ENCODE measurements around the gene C10orf90. TPM values are rescaled to one million over a fixed set of nuclear protein-coding genes. Genes with fewer than 3 reads are reported as not detected.

C10orf90 gene
- polyA plus RNA-seq, 3 donors: not detected

GRCh38 chr10:126465771-126466170 is 204.7 kb downstream of the C10orf90 start:
- TF ChIP-seq CTCF (IDR thresholded peaks at IDR 0.05): no peak
- Mint-ChIP-seq H3K27me3 (ENCODE audit: low read depth in 3 of 3) (peaks cover 2 to 8% (median 6%) of the 10 kb centered on the region in 3 donors), H3K9me3 (peaks cover 0 to 2% (median 0%) of the 10 kb centered on the region in 7 donors), H3K4me1 (no peaks in the 10 kb centered on the region), H3K4me3 (no peak overlapping the region), H3K36me3 (no peaks in the 10 kb centered on the region), H3K27ac (no peak overlapping the region)
- Histone ChIP-seq H2AFZ (ENCODE audit: insufficient read depth, low read depth, low read length, poor library complexity, severe bottlenecking) (no peak overlapping the region), H3K36me3 (replicated peaks in 1 of 2; ENCODE audit: control insufficient read depth in 1 of 2, insufficient read depth in 2 of 2, low read length in 2 of 2) (no peaks in the 10 kb centered on the region), H3K79me2 (ENCODE audit: insufficient read depth, low read length) (no peaks in the 10 kb centered on the region), H3K9ac (ENCODE audit: insufficient read depth, low read length, poor library complexity, severe bottlenecking) (no peak overlapping the region), H3K9me3 (replicated peaks in 1 of 2; ENCODE audit: control insufficient read depth in 1 of 2, insufficient read depth in 1 of 2, low read length in 2 of 2) (no peaks in the 10 kb centered on the region), H3K27ac (ENCODE audit: low read depth in 1 of 2, low read length in 2 of 2) (no peak overlapping the region), H3K4me2 (replicated peaks; ENCODE audit: extremely low read depth, low read length, poor library complexity, severe bottlenecking) (no peak overlapping the region), H3K4me3 (replicated peaks in 1 of 3; ENCODE audit: low read depth in 2 of 3, low read length in 3 of 3) (no peak overlapping the region), H3K4me1 (ENCODE audit: control insufficient read depth in 1 of 2, insufficient read depth in 2 of 2, low read length in 2 of 2) (no peaks in the 10 kb centered on the region), H4K20me1 (ENCODE audit: insufficient read depth, low read length) (no peaks in the 10 kb centered on the region), H3K27me3 (ENCODE audit: control insufficient read depth in 2 of 2, insufficient read depth in 2 of 2, low read length in 2 of 2) (no peaks in the 10 kb centered on the region)
- intact Hi-C loops (cut with micrococcal nuclease): no loop called here
- WGBS (ENCODE audit: insufficient coverage): no CpG with 5 or more reads among the region's 1 CpG
- DNase-seq: no peak

GRCh38 chr10:126463286-126463685 is 207.2 kb downstream of the C10orf90 start:
- intact Hi-C loops (cut with micrococcal nuclease): no loop called here
- no peak overlapping the region for H3K27ac Mint-ChIP-seq
- no peak for TF ChIP-seq CTCF (IDR thresholded peaks at IDR 0.05)
- H3K4me1 Mint-ChIP-seq: no peaks in the 10 kb centered on the region
- no peaks in the 10 kb centered on the region for H4K20me1 ChIP-seq (ENCODE audit: insufficient read depth, low read length)
- no peaks in the 10 kb centered on the region for H3K36me3 Mint-ChIP-seq
- no peak overlapping the region for H3K27ac ChIP-seq (ENCODE audit: low read depth in 1 of 2, low read length in 2 of 2)
- no peaks in the 10 kb centered on the region for H3K27me3 ChIP-seq (ENCODE audit: control insufficient read depth in 2 of 2, insufficient read depth in 2 of 2, low read length in 2 of 2)
- H3K4me2 ChIP-seq (replicated peaks; ENCODE audit: extremely low read depth, low read length, poor library complexity, severe bottlenecking): no peak overlapping the region
- peaks cover 0 to 2% (median 0%) of the 10 kb centered on the region in 7 donors for H3K9me3 Mint-ChIP-seq
- H3K36me3 ChIP-seq (replicated peaks in 1 of 2; ENCODE audit: control insufficient read depth in 1 of 2, insufficient read depth in 2 of 2, low read length in 2 of 2): no peaks in the 10 kb centered on the region
- H3K9ac ChIP-seq (ENCODE audit: insufficient read depth, low read length, poor library complexity, severe bottlenecking): no peak overlapping the region
- no peak overlapping the region for H3K4me3 ChIP-seq (replicated peaks in 1 of 3; ENCODE audit: low read depth in 2 of 3, low read length in 3 of 3)
- H3K27me3 Mint-ChIP-seq (ENCODE audit: low read depth in 3 of 3): peaks cover 2 to 9% (median 3%) of the 10 kb centered on the region in 3 donors
- H3K79me2 ChIP-seq (ENCODE audit: insufficient read depth, low read length): no peaks in the 10 kb centered on the region
- DNase-seq: no peak
- H3K9me3 ChIP-seq (replicated peaks in 1 of 2; ENCODE audit: control insufficient read depth in 1 of 2, insufficient read depth in 1 of 2, low read length in 2 of 2): no peaks in the 10 kb centered on the region
- H3K4me3 Mint-ChIP-seq: no peak overlapping the region
- 8% methylated on average over 11 of the region's 11 CpGs for WGBS (ENCODE audit: insufficient coverage)
- H2AFZ ChIP-seq (ENCODE audit: insufficient read depth, low read depth, low read length, poor library complexity, severe bottlenecking): no peak overlapping the region
- H3K4me1 ChIP-seq (ENCODE audit: control insufficient read depth in 1 of 2, insufficient read depth in 2 of 2, low read length in 2 of 2): no peaks in the 10 kb centered on the region
